ENCODE results near the gene ACSM4. TPM values are rescaled to one million over a fixed set of nuclear protein-coding genes. Genes with fewer than 3 reads are reported as not detected.

Gene ACSM4
- polyA plus RNA-seq, 1 donor (not counting 4 experiments of a cell fraction or from before 2014, with no cell fraction given) = not detected

DNA sequence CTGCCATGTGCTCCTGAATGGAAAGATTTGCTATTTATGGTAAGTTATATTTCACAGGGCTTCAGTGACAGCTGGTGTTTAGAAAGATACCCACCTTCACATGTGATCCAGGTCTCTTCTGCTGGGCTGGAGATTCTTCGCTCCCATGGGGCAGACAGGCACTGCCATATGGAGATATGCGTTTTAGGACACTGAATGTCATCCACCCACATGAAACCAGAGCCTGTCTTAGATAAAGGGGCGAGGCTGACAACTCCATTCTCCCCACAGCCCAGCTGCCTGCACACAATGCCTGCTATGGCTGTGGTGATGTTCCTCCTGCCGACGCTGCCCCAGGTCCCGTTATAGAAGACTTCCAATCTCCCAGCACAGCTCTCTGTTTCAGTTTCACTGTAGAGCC is 69.4 kb downstream of the ACSM4 start:
- no peaks in the 10 kb centered on the region for H3K9me3 ChIP-seq (ENCODE audit: control insufficient read depth, low read depth, low read length)
- no peaks in the 10 kb centered on the region for H3K9me1 ChIP-seq (ENCODE audit: control insufficient read depth, extremely low read depth, insufficient read depth, low read length)
- H3K9ac ChIP-seq (ENCODE audit: control insufficient read depth, extremely low read depth, insufficient read depth, low read length) = no peak overlapping the region
- no peak overlapping the region for H3K27ac ChIP-seq (ENCODE audit: control insufficient read depth, insufficient read depth, low read length)
- FAIRE-seq (no peak), DNase-seq (ENCODE audit: low read depth, low spot score) (no peak)
- no peaks in the 10 kb centered on the region for H3K4me1 ChIP-seq (ENCODE audit: control insufficient read depth, extremely low read depth, insufficient read depth, low read length)
- H2AFZ ChIP-seq (ENCODE audit: control insufficient read depth, low read length) = no peak overlapping the region
- dilution Hi-C loops (cut with MboI; ENCODE audit: extremely low pct_ligation_motif_present, low sequenced_read_pairs) = no loop called here
- no peaks in the 10 kb centered on the region for H3K36me3 ChIP-seq (ENCODE audit: control insufficient read depth in 2 of 2, extremely low read depth in 1 of 2, insufficient read depth in 2 of 2, low read length in 2 of 2)
- TF ChIP-seq EZH2 (IDR thresholded peaks at IDR 0.05; ENCODE audit: low read length) = no peak
- TF ChIP-seq, protein P1, sequence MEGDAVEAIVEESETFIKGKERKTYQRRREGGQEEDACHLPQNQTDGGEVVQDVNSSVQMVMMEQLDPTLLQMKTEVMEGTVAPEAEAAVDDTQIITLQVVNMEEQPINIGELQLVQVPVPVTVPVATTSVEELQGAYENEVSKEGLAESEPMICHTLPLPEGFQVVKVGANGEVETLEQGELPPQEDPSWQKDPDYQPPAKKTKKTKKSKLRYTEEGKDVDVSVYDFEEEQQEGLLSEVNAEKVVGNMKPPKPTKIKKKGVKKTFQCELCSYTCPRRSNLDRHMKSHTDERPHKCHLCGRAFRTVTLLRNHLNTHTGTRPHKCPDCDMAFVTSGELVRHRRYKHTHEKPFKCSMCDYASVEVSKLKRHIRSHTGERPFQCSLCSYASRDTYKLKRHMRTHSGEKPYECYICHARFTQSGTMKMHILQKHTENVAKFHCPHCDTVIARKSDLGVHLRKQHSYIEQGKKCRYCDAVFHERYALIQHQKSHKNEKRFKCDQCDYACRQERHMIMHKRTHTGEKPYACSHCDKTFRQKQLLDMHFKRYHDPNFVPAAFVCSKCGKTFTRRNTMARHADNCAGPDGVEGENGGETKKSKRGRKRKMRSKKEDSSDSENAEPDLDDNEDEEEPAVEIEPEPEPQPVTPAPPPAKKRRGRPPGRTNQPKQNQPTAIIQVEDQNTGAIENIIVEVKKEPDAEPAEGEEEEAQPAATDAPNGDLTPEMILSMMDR (optimal IDR thresholded peaks at IDR 0.05 in 1 of 3, IDR thresholded peaks at IDR 0.05 in 1 of 3, conservative IDR thresholded peaks at IDR 0.05 in 1 of 3; ENCODE audit: extremely low read depth in 1 of 3, insufficient read depth in 2 of 3, low read length in 3 of 3) = no peak
- no peaks in the 10 kb centered on the region for H3K27me3 ChIP-seq (ENCODE audit: control insufficient read depth, extremely low read depth, insufficient read depth, low read length)
- H3K4me2 ChIP-seq (ENCODE audit: control insufficient read depth, extremely low read depth, insufficient read depth, low read depth, low read length) = no peak overlapping the region
- no peak overlapping the region for H3K4me3 ChIP-seq (ENCODE audit: control insufficient read depth in 2 of 3, extremely low read depth in 1 of 3, insufficient read depth in 2 of 3, low read depth in 1 of 3, low read length in 3 of 3)
- H4K20me1 ChIP-seq (ENCODE audit: control insufficient read depth, extremely low read depth, insufficient read depth, low read length) = no peaks in the 10 kb centered on the region
- no peaks in the 10 kb centered on the region for H3K79me2 ChIP-seq (ENCODE audit: control insufficient read depth, insufficient read depth, low read length)

DNA sequence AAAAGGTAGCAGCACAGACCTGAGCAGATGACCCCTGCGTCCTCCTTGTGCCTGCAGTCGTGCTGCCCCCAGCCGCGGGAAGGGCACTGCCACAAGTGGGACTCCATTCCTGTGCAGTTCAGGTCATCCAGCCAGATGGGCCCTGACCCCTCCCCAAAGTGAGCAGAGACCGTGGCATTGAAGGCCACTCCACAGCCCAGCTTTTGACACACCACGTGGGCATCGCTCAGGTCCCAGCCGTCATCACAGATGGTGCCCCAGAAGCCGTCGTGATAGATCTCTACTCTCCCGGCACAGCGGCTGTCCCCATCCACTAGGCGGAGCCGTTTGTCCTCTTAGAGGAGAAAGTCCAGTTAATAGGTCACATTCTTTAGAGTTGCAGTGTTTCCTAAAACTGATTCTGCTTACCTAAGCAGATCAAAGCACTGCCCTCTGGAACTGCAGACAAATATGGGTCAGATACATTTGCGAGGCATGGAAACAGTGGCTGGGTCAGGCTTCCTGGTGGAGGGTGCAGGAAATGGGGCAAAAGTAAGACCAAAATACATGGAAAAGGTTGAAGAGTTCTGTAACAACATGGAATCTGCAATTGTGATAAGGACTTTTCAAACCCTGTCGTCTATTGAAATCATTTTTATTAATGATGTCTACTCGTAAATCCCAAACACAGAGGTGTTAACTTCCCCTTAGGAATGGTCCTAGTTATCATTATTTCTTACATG is 70.7 kb downstream of the ACSM4 start:
- Histone ChIP-seq H3K4me1 (ENCODE audit: control insufficient read depth, extremely low read depth, insufficient read depth, low read length) (no peaks in the 10 kb centered on the region), H3K9me3 (ENCODE audit: control insufficient read depth, low read depth, low read length) (no peaks in the 10 kb centered on the region), H3K27me3 (ENCODE audit: control insufficient read depth, extremely low read depth, insufficient read depth, low read length) (no peaks in the 10 kb centered on the region), H3K4me2 (ENCODE audit: control insufficient read depth, extremely low read depth, insufficient read depth, low read depth, low read length) (no peak overlapping the region), H2AFZ (ENCODE audit: control insufficient read depth, low read length) (no peak overlapping the region), H3K79me2 (ENCODE audit: control insufficient read depth, insufficient read depth, low read length) (no peaks in the 10 kb centered on the region), H3K9ac (ENCODE audit: control insufficient read depth, extremely low read depth, insufficient read depth, low read length) (no peak overlapping the region), H3K36me3 (ENCODE audit: control insufficient read depth in 2 of 2, extremely low read depth in 1 of 2, insufficient read depth in 2 of 2, low read length in 2 of 2) (no peaks in the 10 kb centered on the region), H3K9me1 (ENCODE audit: control insufficient read depth, extremely low read depth, insufficient read depth, low read length) (no peaks in the 10 kb centered on the region), H3K27ac (ENCODE audit: control insufficient read depth, insufficient read depth, low read length) (no peak overlapping the region), H3K4me3 (ENCODE audit: control insufficient read depth in 2 of 3, extremely low read depth in 1 of 3, insufficient read depth in 2 of 3, low read depth in 1 of 3, low read length in 3 of 3) (no peak overlapping the region), H4K20me1 (ENCODE audit: control insufficient read depth, extremely low read depth, insufficient read depth, low read length) (no peaks in the 10 kb centered on the region)
- FAIRE-seq (no peak), DNase-seq (ENCODE audit: low read depth, low spot score) (no peak)
- dilution Hi-C loops (cut with MboI; ENCODE audit: extremely low pct_ligation_motif_present, low sequenced_read_pairs) = no loop called here
- no peak for TF ChIP-seq EZH2 (IDR thresholded peaks at IDR 0.05; ENCODE audit: low read length)
- TF ChIP-seq, protein P1 (optimal IDR thresholded peaks at IDR 0.05 in 1 of 3, IDR thresholded peaks at IDR 0.05 in 1 of 3, conservative IDR thresholded peaks at IDR 0.05 in 1 of 3; ENCODE audit: extremely low read depth in 1 of 3, insufficient read depth in 2 of 3, low read length in 3 of 3) = peak; percentile 40 to 67 (median 42)

All from keratinocyte (primary cell).